SK-N-SH (cell line): ENCODE data around the gene PRDM10.

Experiments used
- FOSL2 ChIP-seq: IDR thresholded peaks from 2 replicates; pipeline ENCODE4 v1.4.0; 2012; ENCODE audit warnings: low read depth, mild to moderate bottlenecking, moderate library complexity, borderline replicate concordance
- MXI1 ChIP-seq: IDR thresholded peaks from 2 replicates; pipeline ENCODE4 v1.6.1; 2012; ENCODE audit warnings: mild to moderate bottlenecking, low read depth, low read length, improper control_type of control experiment
- NRF1 ChIP-seq: IDR thresholded peaks from 2 replicates; pipeline ENCODE4 v1.6.1; 2012; ENCODE audit warnings: low read depth, mild to moderate bottlenecking, low read length
- POLR2AphosphoS5 ChIP-seq: IDR thresholded peaks from 2 replicates; pipeline ENCODE4 v1.6.1; 2012; ENCODE audit warnings: low read depth, low read length
- RAD21 ChIP-seq: IDR thresholded peaks from 2 replicates; pipeline ENCODE4 v1.6.1; 2012; ENCODE audit warnings: mild to moderate bottlenecking, low read length
- RXRA ChIP-seq: IDR thresholded peaks from 2 replicates; pipeline ENCODE4 v1.4.0; 2012; ENCODE audit warnings: low read depth, mild to moderate bottlenecking, borderline replicate concordance
- SIN3A ChIP-seq: IDR thresholded peaks from 2 replicates; pipeline ENCODE4 v1.6.1; 2012; ENCODE audit warnings: low read depth, mild to moderate bottlenecking, low read length, moderate library complexity, borderline replicate concordance
- SMC3 ChIP-seq: IDR thresholded peaks from 2 replicates; pipeline ENCODE4 v1.6.1; 2012; ENCODE audit warnings: low read depth, low read length, improper control_type of control experiment
- TCF12 ChIP-seq: IDR thresholded peaks from 2 replicates; pipeline ENCODE4 v1.4.0; 2012
- TF ChIP-seq, protein P1 (sequence below): IDR thresholded peaks from 2 replicates; pipeline ENCODE4 v1.6.1; 2012; ENCODE audit warnings: mild to moderate bottlenecking, low read depth, low read length, moderate library complexity
- TF ChIP-seq, protein P2 (sequence below): fragments of 200-600 bp; sonication (generic); IDR thresholded peaks from 2 replicates; pipeline ENCODE4 v1.6.1; 2017; ENCODE audit warnings: antibody characterized with exemption, mild to moderate bottlenecking, moderate library complexity
- TF ChIP-seq, protein P3 (sequence below): fragments of 150-350 bp; IDR thresholded peaks from 2 replicates; pipeline ENCODE4 v1.6.1; 2016; ENCODE audit warnings: mild to moderate bottlenecking, low read depth, low read length

DNA sequence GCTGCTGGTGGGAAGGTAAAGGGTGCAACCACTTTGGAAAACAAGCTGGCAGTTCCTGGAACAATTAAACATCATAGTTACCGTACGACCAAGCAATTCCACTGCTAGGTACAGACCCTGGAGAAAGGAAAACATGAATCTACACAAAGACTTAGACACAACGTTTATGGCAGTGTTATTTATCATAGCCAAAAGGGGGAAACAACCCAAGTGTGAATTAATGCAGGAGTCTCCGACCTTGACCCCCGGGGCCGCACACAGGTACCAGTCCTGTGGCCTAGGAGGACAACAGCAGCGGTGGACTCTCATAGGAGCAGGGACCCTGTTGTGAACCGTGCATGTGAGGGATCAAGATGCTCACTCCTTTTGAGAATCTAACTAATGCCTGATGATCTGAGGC lies 22.5 kb downstream of the PRDM10 start:
- TF ChIP-seq FOSL2 (no peak), NRF1 (no peak), SMC3 (no peak), SIN3A (no peak), TCF12 (no peak), POLR2AphosphoS5 (no peak), MXI1 (no peak), RXRA (no peak), RAD21 (no peak)
- TF ChIP-seq, protein P1, sequence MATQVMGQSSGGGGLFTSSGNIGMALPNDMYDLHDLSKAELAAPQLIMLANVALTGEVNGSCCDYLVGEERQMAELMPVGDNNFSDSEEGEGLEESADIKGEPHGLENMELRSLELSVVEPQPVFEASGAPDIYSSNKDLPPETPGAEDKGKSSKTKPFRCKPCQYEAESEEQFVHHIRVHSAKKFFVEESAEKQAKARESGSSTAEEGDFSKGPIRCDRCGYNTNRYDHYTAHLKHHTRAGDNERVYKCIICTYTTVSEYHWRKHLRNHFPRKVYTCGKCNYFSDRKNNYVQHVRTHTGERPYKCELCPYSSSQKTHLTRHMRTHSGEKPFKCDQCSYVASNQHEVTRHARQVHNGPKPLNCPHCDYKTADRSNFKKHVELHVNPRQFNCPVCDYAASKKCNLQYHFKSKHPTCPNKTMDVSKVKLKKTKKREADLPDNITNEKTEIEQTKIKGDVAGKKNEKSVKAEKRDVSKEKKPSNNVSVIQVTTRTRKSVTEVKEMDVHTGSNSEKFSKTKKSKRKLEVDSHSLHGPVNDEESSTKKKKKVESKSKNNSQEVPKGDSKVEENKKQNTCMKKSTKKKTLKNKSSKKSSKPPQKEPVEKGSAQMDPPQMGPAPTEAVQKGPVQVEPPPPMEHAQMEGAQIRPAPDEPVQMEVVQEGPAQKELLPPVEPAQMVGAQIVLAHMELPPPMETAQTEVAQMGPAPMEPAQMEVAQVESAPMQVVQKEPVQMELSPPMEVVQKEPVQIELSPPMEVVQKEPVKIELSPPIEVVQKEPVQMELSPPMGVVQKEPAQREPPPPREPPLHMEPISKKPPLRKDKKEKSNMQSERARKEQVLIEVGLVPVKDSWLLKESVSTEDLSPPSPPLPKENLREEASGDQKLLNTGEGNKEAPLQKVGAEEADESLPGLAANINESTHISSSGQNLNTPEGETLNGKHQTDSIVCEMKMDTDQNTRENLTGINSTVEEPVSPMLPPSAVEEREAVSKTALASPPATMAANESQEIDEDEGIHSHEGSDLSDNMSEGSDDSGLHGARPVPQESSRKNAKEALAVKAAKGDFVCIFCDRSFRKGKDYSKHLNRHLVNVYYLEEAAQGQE: no peak
- TF ChIP-seq, protein P2, sequence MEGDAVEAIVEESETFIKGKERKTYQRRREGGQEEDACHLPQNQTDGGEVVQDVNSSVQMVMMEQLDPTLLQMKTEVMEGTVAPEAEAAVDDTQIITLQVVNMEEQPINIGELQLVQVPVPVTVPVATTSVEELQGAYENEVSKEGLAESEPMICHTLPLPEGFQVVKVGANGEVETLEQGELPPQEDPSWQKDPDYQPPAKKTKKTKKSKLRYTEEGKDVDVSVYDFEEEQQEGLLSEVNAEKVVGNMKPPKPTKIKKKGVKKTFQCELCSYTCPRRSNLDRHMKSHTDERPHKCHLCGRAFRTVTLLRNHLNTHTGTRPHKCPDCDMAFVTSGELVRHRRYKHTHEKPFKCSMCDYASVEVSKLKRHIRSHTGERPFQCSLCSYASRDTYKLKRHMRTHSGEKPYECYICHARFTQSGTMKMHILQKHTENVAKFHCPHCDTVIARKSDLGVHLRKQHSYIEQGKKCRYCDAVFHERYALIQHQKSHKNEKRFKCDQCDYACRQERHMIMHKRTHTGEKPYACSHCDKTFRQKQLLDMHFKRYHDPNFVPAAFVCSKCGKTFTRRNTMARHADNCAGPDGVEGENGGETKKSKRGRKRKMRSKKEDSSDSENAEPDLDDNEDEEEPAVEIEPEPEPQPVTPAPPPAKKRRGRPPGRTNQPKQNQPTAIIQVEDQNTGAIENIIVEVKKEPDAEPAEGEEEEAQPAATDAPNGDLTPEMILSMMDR: no peak
- TF ChIP-seq, protein P3, sequence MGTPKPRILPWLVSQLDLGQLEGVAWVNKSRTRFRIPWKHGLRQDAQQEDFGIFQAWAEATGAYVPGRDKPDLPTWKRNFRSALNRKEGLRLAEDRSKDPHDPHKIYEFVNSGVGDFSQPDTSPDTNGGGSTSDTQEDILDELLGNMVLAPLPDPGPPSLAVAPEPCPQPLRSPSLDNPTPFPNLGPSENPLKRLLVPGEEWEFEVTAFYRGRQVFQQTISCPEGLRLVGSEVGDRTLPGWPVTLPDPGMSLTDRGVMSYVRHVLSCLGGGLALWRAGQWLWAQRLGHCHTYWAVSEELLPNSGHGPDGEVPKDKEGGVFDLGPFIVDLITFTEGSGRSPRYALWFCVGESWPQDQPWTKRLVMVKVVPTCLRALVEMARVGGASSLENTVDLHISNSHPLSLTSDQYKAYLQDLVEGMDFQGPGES: no peak
